ENCODE measurements around the gene TSPAN3. TPM values are rescaled to one million over a fixed set of nuclear protein-coding genes. Genes with fewer than 3 reads are reported as not detected.

Gene TSPAN3
- total and polyA plus RNA-seq, 11 donors, result 58.1 to 247 (median 133) TPM

DNA sequence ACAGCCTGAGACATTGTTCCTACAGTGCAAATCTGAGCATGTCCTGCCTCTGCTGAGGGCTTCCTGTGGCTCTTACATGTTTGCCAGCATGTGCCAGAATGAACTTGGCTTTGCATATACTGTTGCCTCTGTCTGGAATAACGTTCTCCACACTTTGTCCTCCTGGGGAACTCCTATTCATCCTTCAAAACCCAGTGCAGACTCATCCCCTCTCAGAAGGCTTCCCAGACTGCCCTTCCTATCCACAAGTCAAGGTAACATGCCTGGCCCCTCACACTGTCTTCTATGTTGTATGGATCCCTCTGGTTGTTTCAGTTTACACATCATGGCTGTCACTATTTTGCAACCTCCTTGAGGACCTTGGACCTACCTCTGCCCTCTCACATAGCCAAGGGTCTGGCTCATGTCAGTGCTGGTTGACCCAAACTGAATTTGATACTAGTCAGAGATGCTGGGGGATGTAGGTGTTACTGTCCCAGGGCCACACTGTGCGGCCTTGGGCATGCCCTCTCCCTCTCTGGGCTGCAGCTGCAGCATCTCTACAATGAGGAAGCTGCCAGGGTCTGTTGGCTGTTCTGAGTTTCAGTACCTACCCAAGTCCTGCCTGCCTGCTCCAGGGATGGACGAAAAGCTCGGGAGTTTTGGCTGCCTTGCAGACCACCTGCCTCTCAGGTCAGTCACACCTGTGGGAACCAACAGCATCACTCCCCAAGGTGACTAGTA is 29.0 kb upstream of the TSPAN3 start:
- no peaks in the 10 kb centered on the region for H3K36me3 ChIP-seq
- 90 to 95% (median 91%) methylated on average over 3 to 4 of the region's 4 CpGs for WGBS, 4 donors
- no peak for DNase-seq
- no peak for ATAC-seq
- TF ChIP-seq POLR2A (IDR thresholded peaks at IDR 0.05), result no peak
- TF ChIP-seq, protein P1, sequence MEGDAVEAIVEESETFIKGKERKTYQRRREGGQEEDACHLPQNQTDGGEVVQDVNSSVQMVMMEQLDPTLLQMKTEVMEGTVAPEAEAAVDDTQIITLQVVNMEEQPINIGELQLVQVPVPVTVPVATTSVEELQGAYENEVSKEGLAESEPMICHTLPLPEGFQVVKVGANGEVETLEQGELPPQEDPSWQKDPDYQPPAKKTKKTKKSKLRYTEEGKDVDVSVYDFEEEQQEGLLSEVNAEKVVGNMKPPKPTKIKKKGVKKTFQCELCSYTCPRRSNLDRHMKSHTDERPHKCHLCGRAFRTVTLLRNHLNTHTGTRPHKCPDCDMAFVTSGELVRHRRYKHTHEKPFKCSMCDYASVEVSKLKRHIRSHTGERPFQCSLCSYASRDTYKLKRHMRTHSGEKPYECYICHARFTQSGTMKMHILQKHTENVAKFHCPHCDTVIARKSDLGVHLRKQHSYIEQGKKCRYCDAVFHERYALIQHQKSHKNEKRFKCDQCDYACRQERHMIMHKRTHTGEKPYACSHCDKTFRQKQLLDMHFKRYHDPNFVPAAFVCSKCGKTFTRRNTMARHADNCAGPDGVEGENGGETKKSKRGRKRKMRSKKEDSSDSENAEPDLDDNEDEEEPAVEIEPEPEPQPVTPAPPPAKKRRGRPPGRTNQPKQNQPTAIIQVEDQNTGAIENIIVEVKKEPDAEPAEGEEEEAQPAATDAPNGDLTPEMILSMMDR (IDR thresholded peaks at IDR 0.05), result no peak
- H3K27ac ChIP-seq, result no peak overlapping the region
- H3K4me1 ChIP-seq, result peaks cover 0 to 16% (median 11%) of the 10 kb centered on the region in 12 donors
- intact Hi-C loops (cut with DNase I), result loop anchor here in 1 of 10 donors (10.0 kb wide), 1 partner anchor 735 kb away; no protein-coding TSS in a partner anchor
- H3K27me3 ChIP-seq, result no peaks in the 10 kb centered on the region
- H3K4me3 ChIP-seq, result no peak overlapping the region
- no peaks in the 10 kb centered on the region for H3K9me3 ChIP-seq

DNA sequence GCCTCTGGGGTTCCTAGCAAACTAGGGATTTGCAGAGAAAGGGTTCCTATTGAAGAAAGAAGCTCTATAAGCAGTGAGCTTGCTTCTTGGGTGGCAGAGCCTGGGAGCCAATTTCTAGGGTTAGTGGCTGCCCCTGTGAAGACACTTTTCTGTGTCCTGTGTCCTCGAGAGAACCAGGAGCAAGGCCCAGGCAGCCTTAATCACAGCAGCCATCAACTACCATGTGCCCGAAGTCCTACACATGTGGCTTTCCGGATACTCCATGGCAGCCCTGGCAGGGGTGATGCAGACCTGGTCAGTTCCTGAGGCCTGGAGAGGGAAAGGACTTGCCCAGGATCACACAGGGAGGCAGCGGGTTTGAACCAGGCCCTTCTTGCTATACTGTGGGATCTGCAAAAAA is 27.7 kb upstream of the TSPAN3 start:
- H3K4me1 ChIP-seq, result peaks cover 0 to 3% (median under 1%) of the 10 kb centered on the region in 12 donors
- 92 to 100% (median 97%) methylated on average over 4 of the region's 4 CpGs for WGBS, 4 donors

DNA sequence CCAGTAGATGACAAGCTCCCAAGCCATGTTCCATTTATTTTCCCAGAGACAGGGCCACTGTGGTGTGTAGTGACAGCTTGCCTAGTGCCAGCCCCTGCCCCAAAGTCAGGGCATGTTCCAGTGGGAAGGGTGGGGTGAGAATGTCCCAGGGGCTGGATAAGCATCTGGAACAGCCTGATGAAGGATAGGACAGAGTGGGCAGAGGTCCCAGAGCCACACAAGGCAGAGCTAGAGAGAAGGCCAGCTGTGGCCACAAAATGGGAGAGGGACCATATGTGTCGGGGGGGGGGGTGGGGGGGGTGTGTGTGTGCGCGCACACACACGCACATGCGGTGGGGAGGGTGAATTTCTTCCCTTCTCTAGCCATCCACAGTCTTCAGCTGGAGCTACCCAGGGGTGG is 27.0 kb upstream of the TSPAN3 start:
- no peaks in the 10 kb centered on the region for H3K36me3 ChIP-seq

More for the DNA sequence above, 27.7 kb upstream of the TSPAN3 start:
- ATAC-seq (no peak), DNase-seq (no peak)
- Histone ChIP-seq H3K36me3 (no peaks in the 10 kb centered on the region), H3K27ac (no peak overlapping the region), H3K4me3 (no peak overlapping the region), H3K27me3 (no peaks in the 10 kb centered on the region), H3K9me3 (no peaks in the 10 kb centered on the region)
- intact Hi-C loops (cut with DNase I), result no loop called here
- TF ChIP-seq, protein P1 (IDR thresholded peaks at IDR 0.05), result no peak
- TF ChIP-seq POLR2A (IDR thresholded peaks at IDR 0.05), result no peak

DNA sequence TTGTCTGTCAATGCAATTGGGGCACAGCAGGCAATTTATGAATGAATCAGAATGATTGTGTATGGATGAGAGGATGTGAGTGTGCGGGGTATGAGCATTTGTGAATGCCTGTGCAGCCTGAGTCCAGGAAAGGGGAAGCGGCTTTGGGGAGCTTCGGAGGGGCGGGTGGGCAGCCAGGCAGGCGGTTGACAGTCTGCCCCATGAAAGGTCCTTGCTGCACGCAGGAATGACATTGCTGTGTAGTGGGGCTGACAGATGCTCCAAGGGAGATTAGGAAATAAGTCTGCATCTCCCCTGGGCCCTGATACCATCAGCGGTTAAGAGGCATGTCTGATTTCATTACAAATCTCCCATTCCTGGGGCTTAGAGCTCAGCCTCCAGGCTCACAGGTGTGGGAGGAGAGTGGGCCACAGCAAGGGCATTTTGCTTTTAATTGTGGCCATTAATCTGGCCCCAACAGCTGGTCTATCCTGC is 26.4 kb upstream of the TSPAN3 start:
- intact Hi-C loops (cut with DNase I), result no loop called here
- Histone ChIP-seq H3K4me3 (no peak overlapping the region), H3K9me3 (no peaks in the 10 kb centered on the region), H3K36me3 (no peaks in the 10 kb centered on the region), H3K27me3 (no peaks in the 10 kb centered on the region), H3K4me1 (no peaks in the 10 kb centered on the region), H3K27ac (no peak overlapping the region)
- WGBS, 4 donors, result 85 to 92% (median 91%) methylated on average over 7 of the region's 7 CpGs
- ATAC-seq, result no peak
- no peak for DNase-seq
- TF ChIP-seq, protein P1 (IDR thresholded peaks at IDR 0.05), result no peak
- TF ChIP-seq POLR2A (IDR thresholded peaks at IDR 0.05), result no peak

More for the DNA sequence above, 27.0 kb upstream of the TSPAN3 start:
- no peak for ATAC-seq
- no peak overlapping the region for H3K27ac ChIP-seq
- H3K4me3 ChIP-seq, result no peak overlapping the region
- no peak for TF ChIP-seq POLR2A (IDR thresholded peaks at IDR 0.05)
- TF ChIP-seq, protein P1 (IDR thresholded peaks at IDR 0.05), result no peak
- no peaks in the 10 kb centered on the region for H3K27me3 ChIP-seq
- H3K9me3 ChIP-seq, result no peaks in the 10 kb centered on the region
- H3K4me1 ChIP-seq, result no peaks in the 10 kb centered on the region
- WGBS, 4 donors, result 82 to 97% (median 85%) methylated on average over 5 of the region's 5 CpGs
- intact Hi-C loops (cut with DNase I), result no loop called here
- no peak for DNase-seq
